Stimulated activated effector memory CD8-positive, alpha-beta T cell treated with anti-CD3 and anti-CD28 coated beads, Interleukin-12 subunit alpha, Interleukin-12 subunit beta, amount 100 ng/mL, for 72 hours (primary cell): ENCODE data around the gene GTF3C2.

Experiments
- ATAC-seq: fragments of 150-1000 bp; cut with Tn5 transposase; 2 replicates; pipeline ENCODE4 v1.10.0; 2021
- DNase-seq, 2 donors: peaks; one replicate each; pipeline ENCODE4 v3.0.0; 2021 to 2022; ENCODE audit warnings: low spot score in 2 of 2
- H3K27ac Mint-ChIP-seq: one replicate; pipeline ENCODE4 v1.8.0; 2022; ENCODE audit warnings: mild to moderate bottlenecking, mixed read lengths
- H3K36me3 Mint-ChIP-seq: one replicate; pipeline ENCODE4 v1.8.0; 2022; ENCODE audit warnings: mild to moderate bottlenecking, mixed read lengths
- H3K4me1 Mint-ChIP-seq: one replicate; pipeline ENCODE4 v1.8.0; 2022; ENCODE audit warnings: mixed read lengths
- H3K4me3 Mint-ChIP-seq: one replicate; pipeline ENCODE4 v1.8.0; 2022; ENCODE audit warnings: mild to moderate bottlenecking, mixed read lengths
- H3K9me3 Mint-ChIP-seq: one replicate; pipeline ENCODE4 v1.8.0; 2022; ENCODE audit warnings: mixed read lengths

The GTF3C2 gene

DNA sequence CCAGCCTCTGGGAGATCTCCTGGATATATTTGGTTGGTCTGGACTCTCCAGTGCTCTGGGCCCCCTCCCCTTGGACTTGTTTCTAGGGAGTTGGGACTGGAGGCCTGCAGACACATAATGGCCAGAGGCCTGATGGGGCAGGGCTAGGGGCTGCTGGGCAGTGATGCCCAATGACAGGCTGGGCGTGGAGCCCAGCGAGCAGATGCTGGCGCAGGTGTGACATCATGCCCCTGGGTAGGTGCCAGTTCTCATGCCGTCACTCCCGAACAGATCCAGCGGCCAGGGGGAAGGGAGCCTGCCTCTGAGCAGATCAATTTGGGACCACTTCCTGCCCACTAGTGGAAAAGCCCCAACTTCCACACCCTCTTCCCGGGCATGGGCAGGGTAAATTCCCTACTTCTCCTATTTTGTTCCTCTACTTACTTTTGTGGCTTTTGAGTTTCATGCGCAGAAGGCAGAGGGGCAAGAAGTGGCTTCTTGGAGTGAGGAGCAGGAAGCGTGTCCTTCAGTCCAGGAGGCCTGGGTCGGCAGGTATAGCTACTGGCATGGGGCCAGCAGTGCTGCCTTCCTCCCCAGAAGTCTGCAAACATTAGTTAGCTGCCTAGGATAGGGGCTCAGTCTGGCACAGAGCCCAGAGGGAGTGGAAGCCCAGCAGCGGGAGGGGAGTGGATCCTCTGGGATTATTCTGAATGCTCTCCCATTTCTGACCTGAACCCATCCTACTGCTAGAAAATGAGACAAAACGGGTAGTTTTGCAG, 39.7 kb downstream of the GTF3C2 start:
- no peaks in the 10 kb centered on the region for H3K9me3 Mint-ChIP-seq
- H3K4me1 Mint-ChIP-seq, result peaks cover 15% of the 10 kb centered on the region
- no peaks in the 10 kb centered on the region for H3K36me3 Mint-ChIP-seq
- DNase-seq (no peak), ATAC-seq (no peak)
- no peak overlapping the region for H3K4me3 Mint-ChIP-seq
- no peak overlapping the region for H3K27ac Mint-ChIP-seq

DNA sequence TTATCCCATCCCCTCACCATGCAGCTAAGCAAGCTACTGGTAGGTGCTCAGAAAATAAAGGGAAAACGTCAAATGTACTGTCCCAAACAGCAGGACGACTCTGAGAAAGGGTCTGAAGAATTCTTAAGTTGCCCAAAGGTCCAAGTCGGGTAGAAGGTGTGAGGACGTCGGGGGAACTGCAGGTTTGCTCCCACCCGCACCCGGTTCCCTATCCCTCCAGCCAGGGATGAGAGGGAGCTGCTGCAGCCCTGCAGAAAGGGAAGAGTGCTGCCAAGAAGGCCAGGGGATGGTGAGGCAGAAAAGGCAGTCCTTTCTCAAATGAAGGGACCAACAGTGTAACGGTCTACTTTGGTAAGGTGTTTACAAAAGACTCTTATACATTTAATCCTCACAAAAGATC, 41.4 kb downstream of the GTF3C2 start:
- ATAC-seq, result no peak
- Mint-ChIP-seq H3K9me3 (no peaks in the 10 kb centered on the region), H3K4me3 (no peak overlapping the region), H3K27ac (no peak overlapping the region), H3K4me1 (peaks cover 8% of the 10 kb centered on the region), H3K36me3 (peaks cover 17% of the 10 kb centered on the region)
- DNase-seq, result no peak

DNA sequence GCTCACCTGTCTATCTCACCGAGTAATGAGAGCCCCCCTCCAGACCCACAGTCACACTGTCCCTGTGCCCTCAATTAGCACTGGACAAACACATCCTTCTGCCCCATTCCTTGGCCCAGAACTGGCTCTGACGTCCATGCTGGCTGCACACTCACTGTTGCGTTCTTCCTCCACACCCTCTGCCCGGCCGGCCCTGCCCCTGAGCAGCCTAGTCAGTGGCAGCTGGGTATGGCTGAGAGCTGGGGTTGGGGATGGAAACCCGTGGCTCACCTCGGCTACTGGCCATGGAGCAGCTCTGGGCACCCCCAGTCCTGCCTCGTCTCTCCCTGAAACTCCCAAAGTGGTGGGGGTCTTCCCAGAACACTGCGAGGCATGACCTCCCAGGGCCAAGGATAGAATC, 41.9 kb downstream of the GTF3C2 start:
- DNase-seq (no peak), ATAC-seq (no peak)
- no peak overlapping the region for H3K4me3 Mint-ChIP-seq
- H3K27ac Mint-ChIP-seq, result no peak overlapping the region
- peaks cover 19% of the 10 kb centered on the region for H3K36me3 Mint-ChIP-seq
- peaks cover 8% of the 10 kb centered on the region for H3K4me1 Mint-ChIP-seq
- no peaks in the 10 kb centered on the region for H3K9me3 Mint-ChIP-seq

DNA sequence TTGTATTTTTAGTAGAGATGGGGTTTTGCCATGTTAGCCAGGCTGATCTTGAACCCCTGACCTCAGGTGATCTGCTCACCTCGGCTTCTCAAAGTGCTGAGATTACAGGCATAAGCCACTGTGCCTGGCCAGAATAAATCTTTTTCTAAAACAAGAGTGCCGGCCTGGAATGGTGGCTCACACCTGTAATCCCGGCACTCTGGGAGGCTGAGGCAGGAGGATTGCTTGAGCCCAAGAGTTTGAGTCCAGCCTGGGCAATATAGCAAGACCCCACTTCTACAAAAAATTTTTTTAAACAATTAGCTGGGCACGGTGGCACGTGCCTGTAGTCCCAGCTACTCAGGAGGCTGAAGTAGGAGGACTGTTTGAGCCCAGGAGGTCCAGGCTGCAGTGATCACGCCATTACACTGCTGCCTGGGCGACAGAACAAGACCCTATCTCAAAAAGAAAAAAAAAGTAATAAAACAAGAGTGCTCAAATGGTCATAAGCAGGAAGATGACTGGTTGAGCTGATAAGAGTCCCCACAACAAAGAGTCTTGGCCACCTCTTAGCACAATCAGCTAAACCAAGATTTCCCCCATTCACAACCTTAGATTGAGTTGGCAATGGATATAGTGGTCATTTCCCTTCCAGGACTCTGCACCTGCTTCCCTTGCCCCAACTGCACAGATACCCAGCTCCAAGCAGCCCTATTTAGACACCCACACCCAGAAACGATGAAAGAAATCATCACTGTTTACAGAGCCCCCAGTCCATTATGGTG, 42.5 kb downstream of the GTF3C2 start:
- Mint-ChIP-seq H3K4me3 (no peak overlapping the region), H3K9me3 (no peaks in the 10 kb centered on the region), H3K4me1 (peaks cover 8% of the 10 kb centered on the region), H3K27ac (no peak overlapping the region), H3K36me3 (peaks cover 19% of the 10 kb centered on the region)
- no peak for DNase-seq
- no peak for ATAC-seq

DNA sequence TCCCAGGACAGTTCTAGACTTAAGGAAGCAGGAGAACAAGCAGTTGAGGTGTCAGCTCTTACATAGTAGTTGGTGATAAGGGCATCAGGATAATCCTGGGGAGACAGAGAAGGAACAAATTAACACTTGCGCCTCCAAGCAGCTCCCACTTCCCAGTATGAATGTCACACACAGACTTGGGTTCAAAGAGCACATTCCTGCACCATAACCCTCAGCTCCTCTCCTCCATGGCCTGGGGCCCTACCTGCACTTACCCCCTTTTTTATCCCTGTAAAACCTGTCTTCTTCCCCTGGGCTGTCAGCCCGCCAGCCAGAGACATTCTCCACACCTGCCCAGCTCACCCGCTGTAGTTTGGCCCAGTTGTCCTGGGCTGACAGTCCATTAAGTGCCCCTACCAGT, 44.4 kb downstream of the GTF3C2 start:
- ATAC-seq (no peak), DNase-seq (no peak)
- Mint-ChIP-seq H3K4me3 (no peak overlapping the region), H3K36me3 (peaks cover 19% of the 10 kb centered on the region), H3K9me3 (no peaks in the 10 kb centered on the region), H3K27ac (no peak overlapping the region), H3K4me1 (peaks cover 8% of the 10 kb centered on the region)

DNA sequence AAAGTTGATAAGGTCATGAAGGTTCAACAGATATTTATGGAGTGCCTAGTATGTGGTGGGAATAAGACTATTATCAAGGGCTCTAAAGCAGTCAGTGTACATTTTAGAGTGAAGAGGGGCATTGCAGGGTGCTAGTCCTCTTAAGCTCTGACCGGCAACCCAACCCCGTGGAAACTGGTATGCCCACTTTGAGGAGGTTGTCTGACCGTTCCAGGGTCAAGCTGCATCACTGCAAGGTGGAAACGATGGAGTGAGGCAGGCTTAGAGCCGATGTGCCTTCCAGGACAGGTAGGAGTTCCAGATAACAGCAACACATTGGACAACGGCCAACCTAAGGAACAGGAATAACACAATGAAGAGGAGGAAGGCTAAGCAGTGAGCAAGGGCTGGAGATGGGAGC, 46.9 kb downstream of the GTF3C2 start:
- Mint-ChIP-seq H3K36me3 (peaks cover 19% of the 10 kb centered on the region), H3K4me1 (peaks cover 15% of the 10 kb centered on the region), H3K4me3 (no peak overlapping the region), H3K27ac (no peak overlapping the region), H3K9me3 (no peaks in the 10 kb centered on the region)
- ATAC-seq (no peak), DNase-seq (no peak)

DNA sequence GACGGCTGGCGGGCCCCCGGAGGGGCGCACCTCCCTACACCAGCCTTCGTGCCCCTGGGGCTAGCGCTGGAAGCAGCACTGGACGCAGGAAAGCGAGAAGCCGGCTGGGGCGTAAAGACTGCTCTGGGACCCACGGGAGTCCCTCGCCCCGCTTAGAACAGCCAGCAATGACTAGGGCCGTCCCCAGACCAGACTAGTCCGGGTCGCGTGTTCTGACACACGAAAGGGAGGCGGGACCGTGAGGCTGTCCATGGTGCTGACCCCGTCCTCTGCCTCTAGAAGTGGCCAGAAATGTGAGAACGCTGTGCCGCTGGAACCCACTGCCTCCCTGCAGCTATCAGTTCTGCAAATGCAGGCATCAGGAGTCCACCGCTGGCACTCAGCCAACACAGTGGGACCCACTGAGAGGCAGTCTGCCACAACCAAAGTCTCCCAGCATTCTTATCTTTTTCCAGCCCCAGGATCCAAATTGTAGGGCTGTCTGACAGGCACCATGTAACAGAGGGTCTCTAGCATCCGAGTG, 48.1 kb downstream of the GTF3C2 start, which contains the start of gene UCN:
Gene UCN, minus strand, starts transcription at position 87 of the 523 bp plus-strand sequence. CDS start 550 bp downstream, outside the sequence.
- DNase-seq, result no peak
- Mint-ChIP-seq H3K36me3 (peaks cover 19% of the 10 kb centered on the region), H3K9me3 (no peaks in the 10 kb centered on the region), H3K4me1 (peaks cover 12% of the 10 kb centered on the region), H3K27ac (no peak within 1 kb of the TSS), H3K4me3 (peak within 1 kb of the TSS; percentile 55)
- no peak for ATAC-seq

DNA sequence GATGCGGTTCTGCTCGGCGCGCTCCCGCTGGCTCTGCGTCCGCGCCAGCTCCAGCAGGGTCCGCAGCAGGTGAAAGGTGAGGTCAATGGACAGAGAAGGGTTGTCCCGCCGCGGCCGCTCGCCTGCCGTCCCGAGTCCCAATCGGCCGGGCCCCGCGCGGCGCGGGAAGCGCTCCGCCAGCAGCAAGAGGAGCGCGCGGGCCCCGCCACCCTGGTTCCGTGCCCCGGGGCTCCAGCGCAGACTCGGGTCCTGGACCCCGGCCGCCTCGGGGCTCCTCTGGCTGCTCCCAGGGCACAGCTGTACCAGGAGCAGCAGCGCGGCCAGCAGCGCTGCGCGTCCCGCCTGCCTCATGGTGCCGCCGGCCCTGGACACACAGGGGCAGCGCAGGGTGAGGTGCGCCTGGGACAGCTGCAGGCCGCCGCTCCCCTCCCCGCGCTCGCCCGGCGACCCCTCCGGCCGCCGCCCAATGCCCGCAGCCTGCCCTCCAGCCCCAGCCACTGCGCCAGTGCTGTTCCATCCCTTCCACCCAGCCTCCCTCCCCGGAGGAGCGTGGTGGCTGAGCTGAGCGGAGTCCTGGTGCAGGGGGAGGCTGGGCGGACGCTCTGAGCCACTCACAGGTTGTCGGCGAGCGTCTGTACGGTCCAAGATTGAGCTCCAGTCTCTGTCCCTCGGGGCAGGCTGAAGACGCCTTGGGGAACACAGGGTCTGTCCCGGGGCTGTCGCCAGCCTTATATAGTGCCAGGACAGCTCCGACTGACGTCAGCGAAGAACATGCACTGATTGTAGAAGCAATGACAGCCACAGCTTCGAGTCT, 48.8 kb downstream of the GTF3C2 start:
- Mint-ChIP-seq H3K4me1 (peaks cover 12% of the 10 kb centered on the region), H3K36me3 (peaks cover 19% of the 10 kb centered on the region), H3K27ac (no peak overlapping the region), H3K4me3 (peak overlapping the region; percentile 55), H3K9me3 (no peaks in the 10 kb centered on the region)
- DNase-seq, result no peak
- ATAC-seq, result no peak

DNA sequence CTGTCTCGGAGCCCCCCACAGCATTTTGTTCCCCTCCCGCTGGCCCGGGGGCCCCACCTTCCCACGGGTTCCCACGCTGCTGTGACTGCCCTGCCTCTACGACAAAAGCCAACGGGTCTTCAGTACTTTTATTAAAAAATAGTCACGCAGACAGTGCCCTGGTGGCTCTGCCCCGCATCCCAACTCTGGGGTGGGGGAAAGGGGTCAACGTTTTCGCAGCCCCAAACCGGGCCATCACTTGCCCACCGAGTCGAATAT, 49.3 kb downstream of the GTF3C2 start:
- no peak for ATAC-seq
- H3K4me3 Mint-ChIP-seq, result peak overlapping the region; percentile 55
- H3K36me3 Mint-ChIP-seq, result peaks cover 19% of the 10 kb centered on the region

DNA sequence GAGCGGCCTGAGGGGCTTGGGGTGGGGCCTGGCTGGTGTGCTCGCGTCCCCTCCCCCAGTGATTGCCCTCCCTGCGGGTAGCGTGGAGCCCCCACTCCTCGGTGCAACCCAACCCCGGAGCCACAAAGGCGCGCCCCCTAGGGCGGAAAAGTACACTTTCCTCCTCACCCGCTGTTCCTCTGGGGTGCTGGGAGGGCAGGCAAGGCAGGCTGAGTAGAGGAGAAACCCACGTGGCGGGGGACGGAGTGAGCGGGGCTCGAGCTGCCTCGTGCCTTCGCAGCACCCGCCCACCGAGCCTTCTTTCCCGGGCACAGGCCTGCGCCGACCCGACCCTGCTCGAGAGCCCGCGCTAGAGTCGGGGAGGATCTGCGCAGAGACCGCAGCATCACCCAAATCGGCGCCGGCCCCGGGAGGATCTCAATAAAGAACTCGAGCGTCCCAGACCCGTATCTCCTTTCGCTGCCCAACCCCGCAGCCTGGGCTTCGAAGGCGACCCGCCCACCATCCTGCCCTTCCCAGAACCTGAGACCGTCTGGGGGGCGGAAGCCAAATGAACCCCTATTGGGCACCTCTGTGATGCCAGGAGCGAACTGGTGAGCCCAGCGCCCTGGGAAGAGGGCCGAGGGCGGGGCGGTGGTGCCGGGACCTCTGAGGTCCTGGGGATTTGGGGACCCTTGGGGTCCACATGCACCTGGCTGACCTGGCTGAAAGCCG, 49.8 kb downstream of the GTF3C2 start:
- ATAC-seq, result peak; percentile 61
- H3K27ac Mint-ChIP-seq, result no peak overlapping the region
- peak; percentile 15 to 63 for DNase-seq
- peaks cover 18% of the 10 kb centered on the region for H3K36me3 Mint-ChIP-seq
- peaks cover 12% of the 10 kb centered on the region for H3K4me1 Mint-ChIP-seq
- H3K4me3 Mint-ChIP-seq, result peak overlapping the region; percentile 55
- no peaks in the 10 kb centered on the region for H3K9me3 Mint-ChIP-seq

More for the DNA sequence above, 49.3 kb downstream of the GTF3C2 start:
- peaks cover 12% of the 10 kb centered on the region for H3K4me1 Mint-ChIP-seq
- H3K27ac Mint-ChIP-seq, result no peak overlapping the region
- no peaks in the 10 kb centered on the region for H3K9me3 Mint-ChIP-seq
- no peak for DNase-seq

DNA sequence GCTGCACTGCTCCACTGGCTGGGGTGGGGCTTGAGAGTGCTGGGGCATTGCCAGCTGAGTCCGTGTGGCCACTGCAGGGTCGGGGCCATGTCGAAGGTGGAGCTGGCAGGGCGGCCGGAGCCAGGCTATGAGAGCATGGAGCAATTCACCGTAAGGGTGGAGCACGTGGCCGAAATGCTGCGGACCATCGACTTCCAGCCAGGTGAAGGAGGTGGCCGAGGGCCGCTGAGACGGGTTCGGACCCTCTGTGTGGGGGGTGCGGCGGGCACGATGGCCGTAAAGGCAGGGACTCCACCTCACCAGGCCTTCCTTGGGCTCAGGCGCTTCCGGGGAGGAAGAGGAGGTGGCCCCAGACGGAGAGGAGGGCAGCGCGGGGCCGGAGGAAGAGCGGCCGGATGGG, 50.4 kb downstream of the GTF3C2 start:
- peaks cover 12% of the 10 kb centered on the region for H3K36me3 Mint-ChIP-seq
- ATAC-seq (peak; percentile 36), DNase-seq (no peak)
- H3K27ac Mint-ChIP-seq, result no peak overlapping the region
- peaks cover 12% of the 10 kb centered on the region for H3K4me1 Mint-ChIP-seq
- H3K9me3 Mint-ChIP-seq, result no peaks in the 10 kb centered on the region
- H3K4me3 Mint-ChIP-seq, result peak overlapping the region; percentile 55

DNA sequence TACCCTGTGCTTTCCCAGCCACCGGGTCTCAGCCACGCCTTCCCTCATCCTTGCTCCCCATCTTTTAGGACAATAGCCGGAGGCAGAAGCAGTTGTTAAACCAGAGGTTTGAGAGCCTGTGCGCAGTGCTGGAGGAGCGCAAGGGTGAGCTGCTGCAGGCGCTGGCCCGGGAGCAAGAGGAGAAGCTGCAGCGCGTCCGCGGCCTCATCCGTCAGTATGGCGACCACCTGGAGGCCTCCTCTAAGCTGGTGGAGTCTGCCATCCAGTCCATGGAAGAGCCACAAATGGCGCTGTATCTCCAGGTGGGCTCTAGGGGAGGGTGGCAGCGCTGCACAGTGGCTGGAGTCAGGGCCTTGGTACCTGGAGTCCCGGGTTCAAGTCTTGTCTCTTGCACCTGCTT, 51.0 kb downstream of the GTF3C2 start:
- Mint-ChIP-seq H3K36me3 (peaks cover 6% of the 10 kb centered on the region), H3K4me1 (peaks cover 12% of the 10 kb centered on the region), H3K4me3 (peak overlapping the region; percentile 55), H3K27ac (no peak overlapping the region), H3K9me3 (no peaks in the 10 kb centered on the region)
- ATAC-seq, result no peak
- DNase-seq, result no peak

DNA sequence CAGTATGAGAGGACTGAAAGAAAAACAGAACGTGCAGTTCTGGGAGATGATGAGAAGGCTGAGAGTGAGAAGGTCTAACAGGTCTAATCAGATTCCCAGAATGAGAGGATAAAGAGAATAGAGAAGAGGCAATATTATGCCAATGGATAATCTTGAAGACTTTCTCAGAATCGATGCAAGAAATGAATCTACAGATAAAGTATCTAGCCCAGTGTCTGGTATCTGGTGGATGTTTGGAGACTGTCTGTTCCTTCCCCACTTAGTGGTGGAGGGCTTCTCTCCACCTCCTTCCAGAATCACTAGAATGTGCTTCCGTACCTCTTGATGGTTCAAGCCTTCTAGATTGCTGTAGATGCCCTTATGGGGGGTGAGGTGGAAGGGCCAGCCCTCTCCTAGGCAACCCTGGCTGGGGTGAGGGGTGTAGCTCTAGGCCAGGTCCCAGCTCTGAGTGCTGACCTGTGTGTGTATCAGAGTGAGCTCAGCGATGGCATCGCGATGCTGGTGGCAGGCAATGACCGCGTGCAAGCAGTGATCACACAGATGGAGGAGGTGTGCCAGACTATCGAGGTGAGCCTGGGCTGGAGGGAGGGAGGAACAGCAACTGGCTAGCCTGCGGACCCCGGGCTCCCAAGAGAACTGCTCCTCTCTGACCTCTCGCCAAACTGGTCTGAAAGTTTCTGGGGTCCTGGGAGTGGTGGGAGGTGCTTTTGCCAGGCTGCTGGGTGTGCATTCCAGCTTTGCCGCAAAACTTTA, 51.9 kb downstream of the GTF3C2 start:
- Mint-ChIP-seq H3K4me3 (no peak overlapping the region), H3K36me3 (no peaks in the 10 kb centered on the region), H3K4me1 (peaks cover 12% of the 10 kb centered on the region), H3K9me3 (no peaks in the 10 kb centered on the region), H3K27ac (no peak overlapping the region)
- DNase-seq, result no peak
- no peak for ATAC-seq
